HepG2 (cell line): ENCODE measurements around the gene CXXC5. TPM values are rescaled to one million over a fixed set of nuclear protein-coding genes. Genes with fewer than 3 reads are reported as not detected.

Experiments used
- ATAC-seq: fragments of 200-7000 bp; cut with Tn5 transposase; 3 replicates; pipeline ENCODE4 v1.9.1; 2020; ENCODE audit warnings: mild to moderate bottlenecking, moderate library complexity
- BruUV-seq: library from RNA; stranded (reverse); fragments of 400-500 nt; replicated peaks from 2 replicates; lab custom pipeline; 2021; lab: Mats Ljungman, UMichigan
- CTCF ChIA-PET: fragments of 300-600 bp; formaldehyde crosslinking; extraction: SDS; loops from one replicate; lab custom pipeline; 2021; ENCODE audit warnings: low total read pairs, inconsistent platforms, low intra/inter-chr PET ratio; lab: Yijun Ruan, JAX
- POLR2A ChIA-PET: fragments of 350-600 bp; sonication (Branson Sonifier 250); formaldehyde crosslinking; loops from one replicate; lab custom pipeline; 2020; ENCODE audit warnings: antibody characterized with exemption, inconsistent platforms; lab: Yijun Ruan, JAX
- DNase-seq: peaks from one replicate; pipeline ENCODE4 v3.0.0-alpha.2; 2015; ENCODE audit warnings: low spot score
- FAIRE-seq: peaks from 3 replicates; lab custom pipeline; 2011; peaks lifted over from hg19 to GRCh38; lab: Jason Lieb, UNC
- H2AFZ ChIP-seq: one replicate; pipeline ENCODE4 v1.6.1; 2011; ENCODE audit warnings: low read length, inconsistent platforms
- H3K27ac ChIP-seq: fragments of 300-600 bp; 3 replicates; pipeline ENCODE4 v1.8.0; 2011; ENCODE audit warnings: mixed run types, mild to moderate bottlenecking, mixed read lengths, low read length, inconsistent platforms; ENCODE audit not compliant: insufficient read depth; ENCODE audit errors: extremely low read length
- H3K27me3 ChIP-seq, 2 experiments: fragments of 200-600 bp in 1 of 2; 2 replicates in 1 of 2; 3 replicates in 1 of 2; pipeline versions ENCODE4 v1.6.0 to v1.8.0; 2011; ENCODE audit warnings: low read length in 2 of 2, mild to moderate bottlenecking in 2 of 2, moderate library complexity in 2 of 2, inconsistent platforms in 1 of 2; ENCODE audit not compliant: insufficient read depth in 2 of 2, control insufficient read depth in 1 of 2
- H3K36me3 ChIP-seq, 2 experiments: fragments of 200-600 bp in 1 of 2; replicated peaks in 1 of 2; 2 replicates in 1 of 2; 3 replicates in 1 of 2; pipeline versions ENCODE4 v1.5.1 to v1.8.0; 2011; ENCODE audit warnings: low read length in 2 of 2, inconsistent platforms in 1 of 2; ENCODE audit not compliant: insufficient read depth in 2 of 2, control insufficient read depth in 1 of 2
- H3K4me1 ChIP-seq: 2 replicates; pipeline ENCODE4 v1.5.1; 2012; ENCODE audit warnings: low read length, inconsistent platforms; ENCODE audit not compliant: insufficient read depth
- H3K4me2 ChIP-seq: 2 replicates; pipeline ENCODE4 v1.6.0; 2011; ENCODE audit warnings: low read depth, low read length, inconsistent platforms
- H3K4me3 ChIP-seq, 3 experiments: fragments of 200-600 bp in 1 of 3; sonication (generic), shearing (Covaris generic) in 1 of 3; replicated peaks in 1 of 3; 2 replicates each; pipeline ENCODE4 v1.5.1; 2011 to 2016; ENCODE audit warnings: low read length in 3 of 3, inconsistent platforms in 2 of 3, low read depth in 2 of 3, mild to moderate bottlenecking in 2 of 3, control low read depth in 1 of 3, mixed read lengths in 1 of 3; ENCODE audit not compliant: insufficient read depth in 1 of 3
- H3K79me2 ChIP-seq: one replicate; pipeline ENCODE4 v1.6.1; 2011; ENCODE audit warnings: low read length, inconsistent platforms; ENCODE audit not compliant: insufficient read depth
- H3K9ac ChIP-seq: 2 replicates; pipeline ENCODE4 v1.6.0; 2011; ENCODE audit warnings: mild to moderate bottlenecking, low read depth, low read length, inconsistent platforms; ENCODE audit not compliant: insufficient read depth
- H3K9me3 ChIP-seq: 2 replicates; pipeline ENCODE4 v1.5.1; 2012; ENCODE audit warnings: mild to moderate bottlenecking, low read length
- H4K20me1 ChIP-seq: 2 replicates; pipeline ENCODE4 v1.6.0; 2011; ENCODE audit warnings: inconsistent platforms, mild to moderate bottlenecking, low read length, moderate library complexity; ENCODE audit not compliant: insufficient read depth
- KMT2B ChIP-seq: IDR thresholded peaks from 2 replicates; pipeline ENCODE4 v1.6.1; 2016; ENCODE audit warnings: missing genetic modification reagents, missing compliant biosample characterization
- PCBP1 ChIP-seq: fragments of 200-400 bp; formaldehyde crosslinking; IDR thresholded peaks from 2 replicates; pipeline ENCODE4 v1.6.1; 2017; ENCODE audit warnings: mild to moderate bottlenecking, low read depth, low read length, borderline replicate concordance
- TRIM22 ChIP-seq: fragments of 450-650 bp; IDR thresholded peaks from 2 replicates; pipeline ENCODE4 v1.6.1; 2017
- ZNF20 ChIP-seq: sonication (generic); formaldehyde crosslinking; IDR thresholded peaks from 2 replicates; pipeline ENCODE4 v1.4.0; 2020; ENCODE audit warnings: mild to moderate bottlenecking, moderate library complexity, missing genetic modification reagents
- ZNF629 ChIP-seq: sonication (generic); formaldehyde crosslinking; conservative IDR thresholded peaks from 2 replicates; pipeline ENCODE4 v1.5.0; 2020; ENCODE audit warnings: missing genetic modification reagents
- WGBS: methylation state at CpG from one replicate; pipeline ENCODE4 v1.1.6; 2017; ENCODE audit warnings: low lambda C conversion rate; 5-methylcytosine and 5-hydroxymethylcytosine counted together
- in situ Hi-C: cut with HindIII; loops from 2 replicates; pipeline ENCODE4 v1.10.0; 2017; ENCODE audit warnings: low pct_unique_long_range_greater_than_20kb; ENCODE audit not compliant: extremely low pct_ligation_motif_present
- intact Hi-C: fragments of 100-400 bp; cut with micrococcal nuclease; formaldehyde crosslinking; loops from one replicate; pipeline ENCODE4 v1.10.0; 2022; ENCODE audit not compliant: unreplicated experiment
- polyA plus RNA-seq, 8 experiments: library from polyadenylated mRNA; depleted of rRNA in 3 of 8; stranded (reverse) in 7 of 8; unstranded in 1 of 8; fragments of >200 nt; fragmentation: Illumina TruSeq in 4 of 8; extraction: Trizol in 4 of 8; gene quantifications; 2 replicates each; pipeline versions ENCODE4 v1.2.1 to v1.2.3, GENCODE V29; 2011 to 2016; ENCODE audit warnings: low read depth in 4 of 8, missing spikeins in 1 of 8, mixed read lengths in 1 of 8; ENCODE audit not compliant: insufficient read depth in 1 of 8
- total RNA-seq, 5 experiments: library from RNA; depleted of rRNA; stranded (reverse); fragments of >200 nt; fragmentation: Illumina TruSeq; extraction: Trizol; gene quantifications; 2 replicates each; pipeline ENCODE4 v1.2.3, GENCODE V29; 2016; ENCODE audit warnings: low read depth in 1 of 5

CXXC5 gene
- total and polyA plus RNA-seq, 2 of the 13 experiments (the other 11 are each of a cell fraction or from before 2014, with no cell fraction given) = 32.3 to 33.0 TPM

GRCh38 chr5:139667001-139667729 lies 19.0 kb downstream of the CXXC5 start:
- Histone ChIP-seq H3K36me3 (peaks cover 9 to 23% of the 10 kb centered on the region in 2 experiments), H3K9ac (no peak overlapping the region), H2AFZ (no peak overlapping the region), H3K4me3 (no peak overlapping the region), H3K27me3 (no peaks in the 10 kb centered on the region), H4K20me1 (peaks cover 81% of the 10 kb centered on the region), H3K27ac (no peak overlapping the region), H3K4me1 (peaks cover 66% of the 10 kb centered on the region), H3K4me2 (no peak overlapping the region), H3K9me3 (no peaks in the 10 kb centered on the region), H3K79me2 (peaks cover 94% of the 10 kb centered on the region)
- ChIA-PET CTCF (no interaction called here), POLR2A (interaction anchor here (1.4 kb wide), 1 partner anchor 12 kb away, joined by 3 read pairs; no protein-coding TSS in a partner anchor)
- WGBS = 75% methylated on average over 1 of the region's 2 CpGs
- FAIRE-seq (no peak), ATAC-seq (no peak), DNase-seq (no peak)
- intact Hi-C loops = no loop called here
- TF ChIP-seq PCBP1 (no peak), ZNF629 (0 out of 2 replicates have a peak, but pooled peaks have one; percentile 26)
- BruUV-seq = no TSS peak
- in situ Hi-C loops = no loop called here

- Histone ChIP-seq H3K27ac (no peak overlapping the region), H3K4me3 (no peak overlapping the region), H3K79me2 (peaks cover 94% of the 10 kb centered on the region)
- CTCF ChIA-PET = no interaction called here
- in situ Hi-C loops = no loop called here
- no peak for FAIRE-seq
- TF ChIP-seq ZNF20 (CRISPR knock-in tag) (no peak), KMT2B (CRISPR knock-in tag) (no peak), TRIM22 (no peak)
- TF ChIP-seq, all 625 proteins: peak for 0
- DNase-seq (no peak), ATAC-seq (no peak)
- Histone ChIP-seq H3K36me3 (peaks cover 8 to 21% of the 10 kb centered on the region in 2 experiments), H3K9me3 (no peaks in the 10 kb centered on the region), H3K27me3 (no peaks in the 10 kb centered on the region), H4K20me1 (peaks cover 80% of the 10 kb centered on the region), H3K9ac (no peak overlapping the region), H3K4me2 (no peak overlapping the region), H2AFZ (no peak overlapping the region), H3K4me1 (peaks cover 66% of the 10 kb centered on the region)
- POLR2A ChIA-PET = interaction anchor here (1.4 kb wide), 1 partner anchor 12 kb away, joined by 3 read pairs; no protein-coding TSS in a partner anchor
- no TSS peak for BruUV-seq
- 96% methylated on average over 5 of the region's 5 CpGs for WGBS
- intact Hi-C loops = no loop called here
Measured at GRCh38 chr5:139667730-139668063, 19.5 kb downstream of the CXXC5 start.
